Measurements from ENCODE around the gene CORO2A.

The CORO2A gene

GRCh38 chr9:98147582-98147981 is 44.9 kb downstream of the CORO2A start:
- DNase-seq (no peak), ATAC-seq (replicated peaks) (no peak)
- peaks cover 6% of the 10 kb centered on the region for H3K36me3 Mint-ChIP-seq (ENCODE audit: insufficient read depth)
- H3K27ac Mint-ChIP-seq, result peak overlapping the region; percentile 15 to 64
- H3K27me3 Mint-ChIP-seq, result no peaks in the 10 kb centered on the region
- H3K4me3 Mint-ChIP-seq, result no peak overlapping the region
- no peaks in the 10 kb centered on the region for H3K9me3 Mint-ChIP-seq
- H3K4me1 Mint-ChIP-seq (ENCODE audit: low read depth in 2 of 2), result peaks cover 12 to 13% of the 10 kb centered on the region in 2 donors

GRCh38 chr9:98146101-98146991 is 46.1 kb downstream of the CORO2A start:
- Mint-ChIP-seq H3K27ac (peak overlapping the region; percentile 0 to 53), H3K36me3 (ENCODE audit: insufficient read depth) (peaks cover 3% of the 10 kb centered on the region), H3K4me3 (no peak overlapping the region), H3K4me1 (ENCODE audit: low read depth in 2 of 2) (peaks cover 10 to 13% of the 10 kb centered on the region in 2 donors), H3K27me3 (no peaks in the 10 kb centered on the region), H3K9me3 (no peaks in the 10 kb centered on the region)
- no peak for ATAC-seq (replicated peaks)
- DNase-seq, result no peak

DNA sequence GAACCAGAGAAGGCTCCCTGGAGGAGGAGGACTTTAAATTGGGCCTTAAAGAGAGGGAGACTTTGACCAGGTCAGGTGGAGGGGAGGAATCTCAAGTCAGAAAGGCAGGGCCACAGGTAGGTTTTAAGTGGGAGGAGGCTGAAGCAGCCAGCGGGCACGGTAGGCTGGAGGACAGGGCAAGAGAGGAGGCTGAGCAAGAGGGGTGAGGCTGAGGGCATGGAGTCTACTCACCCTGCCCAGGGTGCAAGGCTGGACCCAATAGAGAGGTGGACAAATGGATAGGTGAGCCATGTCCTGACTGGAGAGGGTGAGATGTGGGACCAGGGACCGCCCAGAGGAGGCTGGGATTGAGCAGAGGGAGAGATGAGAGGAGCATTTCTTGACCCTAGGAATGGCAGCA is 47.8 kb downstream of the CORO2A start:
- Mint-ChIP-seq H3K27ac (peak overlapping the region; percentile 8 to 36), H3K9me3 (no peaks in the 10 kb centered on the region), H3K36me3 (ENCODE audit: insufficient read depth) (peaks cover 3% of the 10 kb centered on the region), H3K4me1 (ENCODE audit: low read depth in 2 of 2) (peaks cover 5 to 11% of the 10 kb centered on the region in 2 donors), H3K27me3 (no peaks in the 10 kb centered on the region), H3K4me3 (no peak overlapping the region)
- DNase-seq, result no peak
- ATAC-seq (replicated peaks), result no peak

DNA sequence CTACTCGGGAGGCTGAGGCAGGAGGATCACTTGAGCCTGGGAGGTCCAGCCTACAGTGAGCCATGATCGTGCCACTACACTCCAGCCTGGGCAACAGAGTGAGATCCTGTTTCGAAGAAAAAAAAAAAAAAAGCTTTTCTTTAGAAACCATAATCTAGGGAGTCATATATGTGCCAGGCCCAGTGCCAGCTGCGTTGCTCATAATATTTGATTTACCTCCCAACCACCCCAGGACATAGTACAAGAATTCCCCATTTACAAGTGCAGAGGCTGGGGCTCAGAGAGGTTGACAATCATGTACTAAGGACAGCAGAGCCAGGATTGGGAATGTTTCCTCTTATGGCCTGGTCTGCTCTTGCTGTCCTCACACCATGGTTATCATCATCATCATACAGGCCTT is 48.4 kb downstream of the CORO2A start:
- ATAC-seq (replicated peaks) (no peak), DNase-seq (no peak)
- Mint-ChIP-seq H3K4me3 (no peak overlapping the region), H3K36me3 (ENCODE audit: insufficient read depth) (peaks cover 3% of the 10 kb centered on the region), H3K27me3 (no peaks in the 10 kb centered on the region), H3K4me1 (ENCODE audit: low read depth in 2 of 2) (peaks cover 5 to 11% of the 10 kb centered on the region in 2 donors), H3K27ac (peak overlapping the region; percentile 8 to 36), H3K9me3 (no peaks in the 10 kb centered on the region)

- H3K4me1 Mint-ChIP-seq (ENCODE audit: low read depth in 2 of 2), result peaks cover 5 to 11% of the 10 kb centered on the region in 2 donors
- peaks cover 7% of the 10 kb centered on the region for H3K36me3 Mint-ChIP-seq (ENCODE audit: insufficient read depth)
- DNase-seq (no peak), ATAC-seq (replicated peaks) (no peak)
- no peak overlapping the region for H3K4me3 Mint-ChIP-seq
- H3K27me3 Mint-ChIP-seq, result no peaks in the 10 kb centered on the region
- H3K27ac Mint-ChIP-seq, result peak overlapping the region; percentile 32 to 54
- H3K9me3 Mint-ChIP-seq, result no peaks in the 10 kb centered on the region
Observed at GRCh38 chr9:98142925-98143481, 49.4 kb downstream of the CORO2A start.

DNA sequence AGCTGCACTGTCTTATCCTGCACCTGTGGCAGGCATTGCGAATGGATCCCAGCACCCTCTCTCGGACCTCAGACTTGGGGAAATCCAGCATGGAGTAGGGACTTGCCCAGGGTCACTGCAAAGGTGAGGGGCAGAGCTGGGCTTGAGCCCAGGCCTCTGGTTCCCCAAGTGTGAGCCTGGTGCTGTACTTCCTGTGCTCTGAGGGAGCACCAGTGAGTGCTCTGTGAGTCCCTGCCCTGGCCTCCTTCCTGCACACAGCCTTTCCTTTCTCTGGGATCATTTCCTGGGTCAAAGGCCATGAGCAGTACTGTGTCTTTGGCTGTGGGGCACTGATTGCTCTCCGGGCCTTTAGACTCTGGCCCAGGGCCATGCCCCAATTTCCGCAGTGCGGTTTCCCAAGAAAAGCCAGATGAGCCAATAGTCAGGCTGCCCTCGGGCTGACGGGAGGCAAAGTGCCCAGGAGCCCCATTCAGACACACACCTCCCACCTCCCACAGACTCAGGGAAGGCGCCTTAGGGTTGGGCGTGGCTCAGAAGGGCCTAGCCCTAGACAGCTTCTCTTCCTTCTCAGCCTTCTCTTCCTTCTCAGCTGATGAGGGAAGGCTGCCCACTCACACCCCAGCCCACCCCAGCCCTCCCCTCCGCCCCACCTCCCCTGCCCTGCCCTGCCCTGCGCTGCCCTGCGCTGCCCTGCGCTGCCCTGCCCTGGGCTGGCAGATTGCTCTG is 50.1 kb downstream of the CORO2A start:
- ATAC-seq (replicated peaks), result no peak
- no peak for DNase-seq
- H3K27ac Mint-ChIP-seq, result peak overlapping the region in 1 of 2 donors; percentile 32
- peaks cover 7% of the 10 kb centered on the region for H3K36me3 Mint-ChIP-seq (ENCODE audit: insufficient read depth)
- no peak overlapping the region for H3K4me3 Mint-ChIP-seq
- no peaks in the 10 kb centered on the region for H3K9me3 Mint-ChIP-seq
- H3K27me3 Mint-ChIP-seq, result no peaks in the 10 kb centered on the region
- H3K4me1 Mint-ChIP-seq (ENCODE audit: low read depth in 2 of 2), result peaks cover 4 to 11% of the 10 kb centered on the region in 2 donors

GRCh38 chr9:98140503-98140902 is 51.9 kb downstream of the CORO2A start:
- Mint-ChIP-seq H3K4me3 (no peak overlapping the region), H3K4me1 (ENCODE audit: low read depth in 2 of 2) (peaks cover 0 to 2% of the 10 kb centered on the region in 2 donors), H3K27ac (no peak overlapping the region), H3K36me3 (ENCODE audit: insufficient read depth) (peaks cover 13% of the 10 kb centered on the region), H3K9me3 (no peaks in the 10 kb centered on the region), H3K27me3 (no peaks in the 10 kb centered on the region)
- ATAC-seq (replicated peaks) (no peak), DNase-seq (no peak)

DNA sequence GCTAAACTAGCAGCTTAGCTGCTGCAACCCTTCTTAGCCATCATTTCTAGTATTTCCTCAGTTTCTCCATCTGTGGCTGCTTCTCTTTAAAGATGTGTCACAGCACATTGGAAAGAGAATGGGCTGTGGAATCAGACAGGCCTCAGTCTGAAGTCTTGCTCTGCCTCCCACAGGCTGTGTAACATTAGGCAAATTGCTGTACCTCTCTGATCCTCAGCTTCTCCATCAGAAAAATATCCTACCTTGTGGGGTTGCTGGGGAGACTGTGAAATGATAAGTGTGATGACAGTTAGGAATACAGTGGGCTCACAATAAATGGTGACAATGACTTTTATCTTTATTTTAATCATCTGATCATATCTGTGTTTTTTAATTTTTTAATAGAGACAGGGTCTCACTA is 55.9 kb downstream of the CORO2A start:
- DNase-seq (no peak), ATAC-seq (replicated peaks) (no peak)
- no peaks in the 10 kb centered on the region for H3K4me1 Mint-ChIP-seq (ENCODE audit: low read depth in 2 of 2)
- peaks cover 22% of the 10 kb centered on the region for H3K36me3 Mint-ChIP-seq (ENCODE audit: insufficient read depth)
- no peak overlapping the region for H3K27ac Mint-ChIP-seq
- no peaks in the 10 kb centered on the region for H3K9me3 Mint-ChIP-seq
- H3K4me3 Mint-ChIP-seq, result no peak overlapping the region
- H3K27me3 Mint-ChIP-seq, result no peaks in the 10 kb centered on the region

- Mint-ChIP-seq H3K4me3 (no peak overlapping the region), H3K36me3 (ENCODE audit: insufficient read depth) (peaks cover 22% of the 10 kb centered on the region), H3K9me3 (no peaks in the 10 kb centered on the region), H3K27me3 (no peaks in the 10 kb centered on the region), H3K4me1 (ENCODE audit: low read depth in 2 of 2) (no peaks in the 10 kb centered on the region), H3K27ac (peak overlapping the region in 1 of 2 donors; percentile 59)
- DNase-seq, result no peak
- no peak for ATAC-seq (replicated peaks)
Observed at GRCh38 chr9:98135938-98136337, 56.5 kb downstream of the CORO2A start.

DNA sequence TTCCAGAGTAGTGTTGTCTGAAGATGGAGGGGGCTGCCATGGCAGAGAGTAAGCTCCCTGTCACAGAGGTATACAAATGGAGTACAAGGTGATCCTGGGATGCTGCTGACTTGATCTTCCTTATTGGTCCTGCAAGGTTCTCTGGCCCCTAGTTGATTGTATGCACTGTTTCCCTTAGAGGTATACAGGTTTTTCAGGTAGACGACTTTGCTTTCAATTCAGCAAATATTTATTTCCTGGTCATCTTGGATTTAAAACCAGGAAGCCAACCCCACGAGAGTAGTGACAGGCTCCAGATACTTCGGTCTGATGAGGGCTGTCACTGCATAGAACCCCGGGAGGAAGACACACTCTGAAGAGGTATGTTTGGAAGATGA is 56.9 kb downstream of the CORO2A start:
- peak overlapping the region; percentile 44 to 59 for H3K27ac Mint-ChIP-seq
- no peaks in the 10 kb centered on the region for H3K4me1 Mint-ChIP-seq (ENCODE audit: low read depth in 2 of 2)
- H3K9me3 Mint-ChIP-seq, result no peaks in the 10 kb centered on the region
- DNase-seq (no peak), ATAC-seq (replicated peaks) (no peak)
- no peak overlapping the region for H3K4me3 Mint-ChIP-seq
- H3K27me3 Mint-ChIP-seq, result no peaks in the 10 kb centered on the region
- H3K36me3 Mint-ChIP-seq (ENCODE audit: insufficient read depth), result peaks cover 23% of the 10 kb centered on the region

GRCh38 chr9:98134702-98135557 is 57.5 kb downstream of the CORO2A start:
- H3K36me3 Mint-ChIP-seq (ENCODE audit: insufficient read depth), result peaks cover 25% of the 10 kb centered on the region
- H3K4me1 Mint-ChIP-seq (ENCODE audit: low read depth in 2 of 2), result no peaks in the 10 kb centered on the region
- H3K27me3 Mint-ChIP-seq, result no peaks in the 10 kb centered on the region
- no peak overlapping the region for H3K4me3 Mint-ChIP-seq
- no peaks in the 10 kb centered on the region for H3K9me3 Mint-ChIP-seq
- no peak for ATAC-seq (replicated peaks)
- no peak for DNase-seq
- H3K27ac Mint-ChIP-seq, result peak overlapping the region; percentile 44 to 59

DNA sequence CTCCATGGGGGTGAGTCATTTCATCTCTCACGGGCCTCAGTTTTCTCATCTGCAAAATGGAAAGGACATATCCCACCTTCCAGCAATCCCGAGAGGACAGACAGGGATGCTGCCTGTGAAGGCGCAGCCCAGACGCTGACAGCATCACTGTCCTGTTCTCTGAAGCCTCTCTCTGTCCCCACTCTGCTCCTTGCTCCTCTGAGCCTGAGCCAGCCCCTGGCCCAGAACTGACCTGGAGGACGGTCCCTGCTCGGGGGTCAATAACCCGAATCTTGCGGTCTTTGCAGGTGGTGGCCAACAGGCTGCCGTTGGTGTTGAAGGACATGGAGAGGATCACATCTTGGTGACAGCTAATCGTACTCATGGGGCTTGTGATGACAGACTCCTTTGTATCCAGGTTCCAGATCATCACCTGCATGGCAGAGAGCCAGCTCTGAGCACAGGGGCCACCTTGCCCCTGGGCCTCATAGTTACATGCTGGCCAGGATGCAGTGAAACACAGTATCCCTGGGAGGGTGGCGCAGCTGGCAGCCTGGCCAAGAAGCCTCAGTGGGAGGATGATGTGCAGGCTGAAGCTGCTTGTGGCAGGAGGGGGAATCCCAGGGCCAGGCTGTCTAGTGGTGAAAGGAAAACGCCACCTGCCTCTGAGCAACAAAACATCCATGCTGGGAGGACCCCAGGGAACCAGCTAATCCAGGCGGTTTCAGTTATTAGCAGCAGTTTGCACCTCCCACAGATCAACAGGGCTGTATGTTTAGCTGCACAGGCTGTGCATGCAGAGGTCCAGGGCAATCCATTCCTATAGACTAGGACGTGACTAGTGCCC is 59.4 kb downstream of the CORO2A start:
- H3K27me3 Mint-ChIP-seq, result no peaks in the 10 kb centered on the region
- ATAC-seq (replicated peaks) (no peak), DNase-seq (no peak)
- no peak overlapping the region for H3K4me3 Mint-ChIP-seq
- no peaks in the 10 kb centered on the region for H3K4me1 Mint-ChIP-seq (ENCODE audit: low read depth in 2 of 2)
- peak overlapping the region; percentile 53 to 76 for H3K27ac Mint-ChIP-seq
- no peaks in the 10 kb centered on the region for H3K9me3 Mint-ChIP-seq
- peaks cover 20% of the 10 kb centered on the region for H3K36me3 Mint-ChIP-seq (ENCODE audit: insufficient read depth)

Measured in effector memory CD8-positive, alpha-beta T cell (primary cell).